Small intestine (tissue), 7 donors: Measurements from ENCODE around the gene GRK2. TPM values are rescaled to one million over a fixed set of nuclear protein-coding genes. Genes with fewer than 3 reads are reported as not detected.

Source experiments
- DNase-seq, 2 donors: peaks; one replicate each; pipeline versions ENCODE4 v3.0.0 to v3.0.0-alpha.2; 2013
- FAIRE-seq: peaks from 2 replicates; lab custom pipeline; 2012; peaks lifted over from hg19 to GRCh38; lab: Jason Lieb, UNC
- H3K27ac ChIP-seq, 3 donors: one replicate each; pipeline ENCODE4 v1.5.1; 2013; ENCODE audit warnings: low read length in 2 of 3, mild to moderate bottlenecking in 2 of 3, control low read depth in 1 of 3, inconsistent platforms in 1 of 3, low read depth in 1 of 3, moderate library complexity in 1 of 3
- H3K27me3 ChIP-seq, 3 donors: one replicate each; pipeline ENCODE4 v1.6.1; 2013; ENCODE audit warnings: low read length in 3 of 3, inconsistent platforms in 1 of 3; ENCODE audit not compliant: control insufficient read depth in 3 of 3, insufficient read depth in 3 of 3
- H3K36me3 ChIP-seq, 3 donors: one replicate each; pipeline ENCODE4 v1.6.1; 2013; ENCODE audit warnings: low read length in 3 of 3, inconsistent platforms in 1 of 3, low read depth in 1 of 3, mild to moderate bottlenecking in 1 of 3, moderate library complexity in 1 of 3; ENCODE audit not compliant: control insufficient read depth in 3 of 3, insufficient read depth in 2 of 3
- H3K4me1 ChIP-seq, 3 donors: one replicate each; pipeline ENCODE4 v1.6.1; 2013; ENCODE audit warnings: low read length in 2 of 3, inconsistent platforms in 1 of 3, low read depth in 1 of 3, mild to moderate bottlenecking in 1 of 3, moderate library complexity in 1 of 3; ENCODE audit not compliant: control insufficient read depth in 3 of 3, insufficient read depth in 2 of 3
- H3K4me3 ChIP-seq, 3 donors: one replicate each; pipeline ENCODE4 v1.5.1; 2013; ENCODE audit warnings: low read length in 3 of 3, control low read depth in 1 of 3, inconsistent platforms in 1 of 3, low read depth in 1 of 3, mild to moderate bottlenecking in 1 of 3, moderate library complexity in 1 of 3
- H3K9me3 ChIP-seq, 2 donors: one replicate each; pipeline ENCODE4 v1.6.1; 2013; ENCODE audit warnings: low read depth in 1 of 2, low read length in 1 of 2; ENCODE audit not compliant: control insufficient read depth in 2 of 2, insufficient read depth in 1 of 2
- WGBS, 3 donors: extraction: QIAGEN DNeasy Blood & Tissue Kit; methylation state at CpG; one replicate each; pipeline ENCODE4 v1.1.7; 2013; 5-methylcytosine and 5-hydroxymethylcytosine counted together
- polyA plus RNA-seq, 4 donors: library from polyadenylated mRNA; stranded (reverse) in 3 of 4; unstranded in 1 of 4; fragments of 200-250 nt in 3 of 4; fragments of 120-200 nt in 1 of 4; gene quantifications; one replicate each; pipeline versions ENCODE4 v1.2.1 to v1.2.3, GENCODE V29; 2013
- donor health status: healthy with polysubstance abuse.
- donor health status: control.
- donor health status: control.
- donor health status: Bipolar disorder and iron deficiency.
- donor health status: healthy.

Gene GRK2
- polyA plus RNA-seq, 4 donors: 78.3 to 153 (median 102) TPM

DNA sequence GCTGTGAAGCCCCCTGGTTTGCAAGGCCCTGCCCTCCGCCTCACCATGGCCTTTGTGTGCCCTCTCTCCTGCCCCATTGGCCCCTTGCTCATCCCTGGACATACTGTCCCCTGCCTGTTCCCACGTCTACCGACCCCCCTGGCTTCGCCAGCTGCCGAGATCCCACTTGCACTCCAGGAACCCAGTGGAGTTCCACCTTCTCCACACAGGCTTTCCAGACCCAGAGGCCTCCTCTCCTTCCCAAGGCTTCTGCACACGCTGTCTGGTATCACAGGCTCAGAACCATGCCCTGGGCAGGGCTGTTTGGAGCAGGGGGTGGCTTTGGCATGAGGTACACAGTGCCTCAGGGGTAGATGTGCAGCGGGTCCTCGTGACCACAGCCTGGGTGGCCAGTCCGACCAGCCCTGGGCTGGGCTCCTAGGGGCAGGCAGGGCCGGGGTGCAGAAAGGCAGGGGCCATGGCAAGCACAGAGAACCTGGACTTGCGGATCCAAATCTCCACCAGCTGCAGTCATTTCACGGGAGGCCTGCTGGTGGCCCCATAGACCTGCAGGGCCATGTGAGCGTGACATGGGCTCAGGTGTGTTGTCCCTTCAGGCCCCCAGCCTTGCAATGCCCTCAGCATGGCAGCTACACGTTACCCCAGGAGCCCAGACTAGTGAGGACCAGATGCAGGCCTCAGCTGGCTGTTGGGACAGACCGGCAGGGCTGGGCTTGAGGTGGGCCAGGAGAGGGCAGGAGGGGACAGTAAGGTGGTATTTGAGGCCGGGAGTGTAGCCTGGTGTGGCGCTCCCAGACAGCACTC, 9.5 kb downstream of the GRK2 start:
- Histone ChIP-seq H3K27me3 (no peaks in the 10 kb centered on the region), H3K9me3 (no peaks in the 10 kb centered on the region), H3K36me3 (peaks cover 3 to 100% (median 11%) of the 10 kb centered on the region in 3 donors), H3K4me3 (no peak overlapping the region), H3K27ac (peak overlapping the region in 2 of 3 donors; percentile 38 to 42), H3K4me1 (peaks cover 0 to 50% (median 9%) of the 10 kb centered on the region in 3 donors)
- DNase-seq (no peak), FAIRE-seq (no peak)
- WGBS, 3 donors: 83 to 89% (median 83%) methylated on average over 17 of the region's 17 CpGs

DNA sequence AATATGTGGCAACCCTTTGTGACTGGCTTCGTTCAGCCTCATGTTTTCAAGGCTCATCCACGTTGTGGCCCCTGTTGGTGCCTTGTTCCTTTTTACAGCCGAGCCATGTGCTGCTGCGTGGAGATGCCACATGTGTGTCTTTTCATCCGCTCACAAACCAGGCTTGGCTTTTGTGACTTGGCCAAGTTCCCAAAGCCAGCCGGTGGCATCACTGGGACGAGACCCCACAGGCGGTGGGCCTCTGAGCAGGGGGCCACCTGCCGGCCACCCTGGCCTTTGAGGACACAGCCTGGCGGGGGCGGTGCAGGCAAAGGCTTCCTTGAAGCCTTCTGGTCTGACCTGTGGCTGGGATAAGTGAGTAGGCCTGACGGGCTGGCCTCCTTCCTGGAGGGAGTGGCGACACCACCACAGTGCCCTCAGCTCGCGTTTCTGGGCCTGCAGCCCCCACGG, 10.5 kb downstream of the GRK2 start:
- H3K36me3 ChIP-seq: peaks cover 8 to 100% (median 21%) of the 10 kb centered on the region in 3 donors
- whole genome bisulfite sequencing, 3 donors: 24 to 29% (median 27%) methylated on average over 16 of the region's 16 CpGs

DNA sequence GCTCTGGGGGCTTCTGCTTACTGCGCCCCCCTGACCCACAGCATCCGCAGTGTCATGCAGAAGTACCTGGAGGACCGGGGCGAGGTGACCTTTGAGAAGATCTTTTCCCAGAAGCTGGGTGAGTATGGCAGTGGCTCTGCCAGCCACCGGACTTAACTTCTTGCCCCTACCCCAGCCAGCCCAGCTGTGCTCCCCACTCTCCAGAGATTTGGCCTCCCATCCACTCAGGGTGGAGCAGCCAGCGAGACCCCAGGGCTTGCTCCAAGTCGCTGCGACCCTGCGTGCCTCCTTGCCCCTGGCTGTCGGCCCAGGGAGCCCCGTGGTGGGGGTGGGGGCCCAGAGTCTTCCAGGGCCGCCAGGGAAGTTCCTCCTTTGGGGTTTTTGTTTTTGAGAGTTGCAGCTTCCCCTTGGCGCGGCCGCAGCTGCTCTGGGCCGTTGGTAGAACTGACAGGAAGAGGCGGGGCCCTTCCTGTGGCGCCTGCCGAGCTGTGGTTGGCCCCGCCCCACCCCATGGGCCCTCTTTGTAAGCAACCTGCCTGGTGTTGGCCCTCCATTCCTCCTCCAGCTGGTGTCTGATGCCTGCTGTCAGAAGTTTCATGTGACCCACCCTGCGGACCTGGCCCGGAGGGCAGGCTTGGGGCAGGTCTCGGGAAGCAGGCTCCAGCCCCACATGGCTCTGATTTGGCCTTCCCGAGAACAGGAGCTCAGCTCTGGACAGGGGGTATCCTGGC, 11.1 kb downstream of the GRK2 start:
- H3K36me3 ChIP-seq: peaks cover 14 to 100% (median 27%) of the 10 kb centered on the region in 3 donors
- H3K9me3 ChIP-seq: no peaks in the 10 kb centered on the region
- no peak for FAIRE-seq
- peaks cover 0 to 45% (median 9%) of the 10 kb centered on the region in 3 donors for H3K4me1 ChIP-seq
- peak; percentile 79 for DNase-seq
- no peaks in the 10 kb centered on the region for H3K27me3 ChIP-seq
- WGBS, 3 donors: 12 to 17% (median 17%) methylated on average over 23 to 24 of the region's 24 CpGs
- H3K4me3 ChIP-seq: peak overlapping the region in 2 of 3 donors; percentile 14 to 18
- H3K27ac ChIP-seq: peak overlapping the region; percentile 70 to 97 (median 71)

More for the DNA sequence above, 10.5 kb downstream of the GRK2 start:
- peak in 1 of 2 donors; percentile 21 for DNase-seq
- H3K4me3 ChIP-seq: peak overlapping the region in 1 of 3 donors; percentile 14
- no peak for FAIRE-seq
- peaks cover 0 to 45% (median 9%) of the 10 kb centered on the region in 3 donors for H3K4me1 ChIP-seq
- no peaks in the 10 kb centered on the region for H3K9me3 ChIP-seq
- peak overlapping the region; percentile 70 to 97 (median 71) for H3K27ac ChIP-seq
- no peaks in the 10 kb centered on the region for H3K27me3 ChIP-seq

DNA sequence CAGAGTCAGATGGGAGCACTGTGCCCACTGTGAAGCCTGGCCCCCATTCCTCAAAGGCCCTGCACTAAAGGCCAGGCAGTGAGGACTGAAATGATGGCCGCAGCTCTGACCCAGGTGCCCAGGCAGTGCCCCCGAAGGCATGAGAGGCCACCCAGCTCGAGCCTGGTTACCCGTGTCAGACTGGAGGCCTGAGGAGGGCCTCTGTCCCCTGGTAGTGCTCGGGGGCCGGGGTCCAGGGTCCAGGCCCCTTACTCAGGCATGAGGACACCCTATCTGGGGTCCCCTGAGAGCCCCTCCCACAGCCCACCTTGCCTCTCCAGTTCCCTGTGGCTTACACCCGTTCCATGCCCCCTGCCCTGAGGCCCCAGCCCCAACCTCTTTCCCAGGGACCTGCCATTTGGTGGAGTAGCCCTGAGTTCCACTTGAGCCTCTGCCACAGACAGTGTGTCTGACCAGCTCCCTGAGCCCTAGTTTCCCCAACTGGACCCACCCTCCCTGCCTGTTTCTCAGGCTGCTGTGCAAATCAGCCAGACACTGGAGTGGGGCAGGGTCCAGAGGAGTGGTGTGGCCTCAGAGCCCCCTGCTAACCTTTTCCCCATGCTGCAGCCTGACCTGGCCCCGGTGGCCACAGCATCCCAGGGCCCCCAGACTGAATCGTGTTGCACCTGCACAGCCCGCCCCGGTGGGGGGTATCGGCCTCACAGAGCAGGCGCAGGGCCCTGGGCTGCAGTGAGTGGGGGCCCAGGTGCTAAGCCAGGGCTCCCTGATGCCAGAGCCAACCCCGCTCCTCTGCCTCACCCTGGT, 12.1 kb downstream of the GRK2 start:
- Histone ChIP-seq H3K4me1 (peaks cover 0 to 40% (median 9%) of the 10 kb centered on the region in 3 donors), H3K4me3 (no peak overlapping the region), H3K9me3 (no peaks in the 10 kb centered on the region), H3K36me3 (peaks cover 17 to 100% (median 33%) of the 10 kb centered on the region in 3 donors), H3K27me3 (no peaks in the 10 kb centered on the region), H3K27ac (peak overlapping the region; percentile 34 to 84 (median 70))
- WGBS, 3 donors: 78 to 86% (median 85%) methylated on average over 11 to 14 of the region's 14 CpGs
- FAIRE-seq (no peak), DNase-seq (no peak)

DNA sequence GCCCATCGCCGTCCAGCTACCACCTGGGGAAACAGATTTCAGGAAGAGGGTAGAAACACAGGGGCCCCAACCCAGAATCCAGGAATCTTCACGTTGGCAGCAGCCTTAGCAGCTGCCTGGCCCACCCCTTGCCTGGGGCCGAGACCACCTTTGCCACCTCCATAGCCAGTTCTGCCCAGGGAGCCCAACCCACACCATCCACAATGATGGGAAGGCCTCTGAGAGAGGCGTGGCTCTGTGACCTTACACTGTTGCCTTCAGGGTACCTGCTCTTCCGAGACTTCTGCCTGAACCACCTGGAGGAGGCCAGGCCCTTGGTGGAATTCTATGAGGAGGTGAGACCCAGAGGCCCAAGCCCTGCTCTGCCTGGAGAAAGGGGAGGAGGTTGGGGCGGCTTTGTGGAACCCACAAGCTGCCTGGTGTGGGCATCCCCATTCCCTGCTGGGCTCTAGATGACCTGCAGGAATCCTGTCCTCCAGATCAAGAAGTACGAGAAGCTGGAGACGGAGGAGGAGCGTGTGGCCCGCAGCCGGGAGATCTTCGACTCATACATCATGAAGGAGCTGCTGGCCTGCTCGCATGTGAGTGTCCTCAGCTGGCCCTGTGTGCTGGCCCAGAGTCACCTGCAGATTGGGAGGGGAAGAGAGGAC, 12.8 kb downstream of the GRK2 start:
- 87 to 90% (median 89%) methylated on average over 13 to 14 of the region's 14 CpGs for WGBS, 3 donors
- Histone ChIP-seq H3K36me3 (peaks cover 19 to 100% (median 40%) of the 10 kb centered on the region in 3 donors), H3K27ac (peak overlapping the region in 1 of 3 donors; percentile 84), H3K27me3 (no peaks in the 10 kb centered on the region), H3K4me3 (no peak overlapping the region), H3K9me3 (no peaks in the 10 kb centered on the region), H3K4me1 (peaks cover 0 to 35% (median 9%) of the 10 kb centered on the region in 3 donors)
- FAIRE-seq (no peak), DNase-seq (no peak)

DNA sequence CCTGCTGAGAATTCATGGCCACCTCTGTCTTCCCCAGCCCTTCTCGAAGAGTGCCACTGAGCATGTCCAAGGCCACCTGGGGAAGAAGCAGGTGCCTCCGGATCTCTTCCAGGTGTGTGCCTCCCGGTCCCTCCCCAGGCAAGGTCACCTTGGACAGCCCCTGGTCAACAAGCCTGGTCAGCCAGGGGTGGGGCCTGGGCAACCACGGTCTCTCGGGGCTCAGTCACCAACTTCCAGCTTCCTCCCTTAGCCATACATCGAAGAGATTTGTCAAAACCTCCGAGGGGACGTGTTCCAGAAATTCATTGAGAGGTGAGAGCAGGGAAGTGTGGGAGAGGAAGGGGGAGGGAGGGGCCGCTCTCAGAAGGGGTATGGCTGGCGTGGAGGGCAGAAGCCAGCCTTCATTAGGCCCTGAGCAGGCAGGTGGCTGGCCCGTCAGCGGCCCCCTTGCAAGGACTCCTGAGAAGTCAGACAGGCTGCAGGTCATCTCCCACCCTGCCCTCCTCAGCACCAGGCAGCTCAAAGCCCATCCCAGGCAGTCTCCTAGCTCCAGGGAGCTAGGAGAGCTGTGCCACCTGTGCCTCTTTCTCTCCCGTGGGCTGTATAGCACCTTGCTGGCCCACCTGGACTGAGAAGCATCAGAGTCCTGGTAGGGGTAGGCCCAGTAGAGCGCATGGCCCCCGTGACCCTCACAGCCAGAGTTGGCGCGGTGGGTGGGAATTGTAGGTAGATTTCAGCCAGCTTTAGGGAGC, 13.5 kb downstream of the GRK2 start:
- H3K9me3 ChIP-seq: no peaks in the 10 kb centered on the region
- H3K4me3 ChIP-seq: no peak overlapping the region
- DNase-seq (no peak), FAIRE-seq (no peak)
- peaks cover 0 to 35% (median 9%) of the 10 kb centered on the region in 3 donors for H3K4me1 ChIP-seq
- peaks cover 19 to 100% (median 42%) of the 10 kb centered on the region in 3 donors for H3K36me3 ChIP-seq
- no peaks in the 10 kb centered on the region for H3K27me3 ChIP-seq
- peak overlapping the region in 1 of 3 donors; percentile 26 for H3K27ac ChIP-seq
- 84 to 92% (median 87%) methylated on average over 15 to 17 of the region's 17 CpGs for WGBS, 3 donors

DNA sequence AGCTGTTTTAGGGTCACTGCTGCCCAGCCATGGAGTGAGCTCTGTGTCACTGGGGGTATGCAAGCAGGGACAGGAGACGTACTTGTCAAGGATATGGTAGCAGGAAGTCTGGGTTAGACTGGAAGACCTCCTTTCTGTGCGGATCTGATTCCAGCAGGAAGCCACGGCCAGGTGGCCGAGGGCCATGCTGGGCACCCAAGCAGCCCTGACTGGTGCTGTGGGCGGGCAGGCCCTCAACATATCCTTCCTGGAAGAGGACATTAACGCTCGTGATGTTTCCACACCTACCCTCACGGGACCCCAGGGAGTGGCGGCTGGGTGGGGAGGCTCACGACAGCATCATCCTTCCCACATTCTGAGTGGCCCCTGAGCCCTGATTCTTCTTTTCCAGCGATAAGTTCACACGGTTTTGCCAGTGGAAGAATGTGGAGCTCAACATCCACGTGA, 14.1 kb downstream of the GRK2 start:
- Histone ChIP-seq H3K4me3 (no peak overlapping the region), H3K36me3 (peaks cover 23 to 100% (median 46%) of the 10 kb centered on the region in 3 donors), H3K27me3 (no peaks in the 10 kb centered on the region), H3K4me1 (peaks cover 0 to 31% (median 9%) of the 10 kb centered on the region in 3 donors), H3K27ac (peak overlapping the region in 1 of 3 donors; percentile 21), H3K9me3 (no peaks in the 10 kb centered on the region)
- 75 to 90% (median 85%) methylated on average over 13 of the region's 13 CpGs for whole genome bisulfite sequencing, 3 donors
- FAIRE-seq: no peak
- no peak for DNase-seq
